ENCODE data around the gene RBFOX2.

- TF ChIP-seq CTCF (conservative IDR thresholded peaks at IDR 0.05 in 1 of 2, IDR thresholded peaks at IDR 0.05 in 1 of 2; ENCODE audit: extremely low read depth in 1 of 2, insufficient read depth in 1 of 2, low read depth in 1 of 2, low read length in 2 of 2) (no peak), EZH2 (IDR thresholded peaks at IDR 0.05; ENCODE audit: borderline replicate concordance, low read length) (no peak)
Measured at GRCh38 chr22:35904336-35904692, 124.3 kb downstream of the RBFOX2 start.
